Calu3 (cell line): Measurements from ENCODE around the gene CLCN4. TPM values are rescaled to one million over a fixed set of nuclear protein-coding genes. Genes with fewer than 3 reads are reported as not detected.

Experiments used
- BruUV-seq: library from RNA; stranded (reverse); fragments of 400-500 nt; replicated peaks from 2 replicates; lab custom pipeline; 2021; lab: Mats Ljungman, UMichigan
- CTCF ChIA-PET: fragments of 300-600 bp; sonication (Branson Sonifier 250); formaldehyde crosslinking; loops from one replicate; lab custom pipeline; 2022; ENCODE audit warnings: antibody characterized with exemption; lab: Charles Lee
- DNase-seq: peaks from one replicate; pipeline ENCODE4 v3.0.0; 2022
- H3K27ac Mint-ChIP-seq: one replicate; pipeline ENCODE4 v1.8.0; 2022; ENCODE audit warnings: mixed read lengths; ENCODE audit not compliant: unreplicated experiment
- H3K27me3 Mint-ChIP-seq: one replicate; pipeline ENCODE4 v1.8.0; 2022; ENCODE audit warnings: mixed read lengths; ENCODE audit not compliant: unreplicated experiment
- H3K36me3 Mint-ChIP-seq: one replicate; pipeline ENCODE4 v1.8.0; 2022; ENCODE audit warnings: mild to moderate bottlenecking, moderate library complexity, mixed read lengths; ENCODE audit not compliant: insufficient read depth, unreplicated experiment
- H3K4me1 Mint-ChIP-seq: one replicate; pipeline ENCODE4 v1.8.0; 2022; ENCODE audit warnings: mild to moderate bottlenecking, low read depth, mixed read lengths; ENCODE audit not compliant: unreplicated experiment
- H3K4me3 Mint-ChIP-seq: one replicate; pipeline ENCODE4 v1.8.0; 2022; ENCODE audit warnings: mild to moderate bottlenecking, low read depth, moderate library complexity, mixed read lengths; ENCODE audit not compliant: unreplicated experiment
- H3K9me3 Mint-ChIP-seq: one replicate; pipeline ENCODE4 v1.8.0; 2022; ENCODE audit warnings: low read depth, mixed read lengths; ENCODE audit not compliant: unreplicated experiment
- CTCF ChIP-seq: fragments of 200-600 bp; IDR thresholded peaks from one replicate; pipeline ENCODE4 v1.8.0; 2022; ENCODE audit warnings: antibody characterized with exemption; ENCODE audit not compliant: unreplicated experiment
- intact Hi-C: fragments of 100-400 bp; cut with micrococcal nuclease; formaldehyde crosslinking; loops from one replicate; pipeline ENCODE4 v1.10.0; 2022; ENCODE audit not compliant: unreplicated experiment
- total RNA-seq: library from RNA; stranded (reverse); gene quantifications from 2 replicates; pipeline ENCODE4 v1.2.3, GENCODE V29; 2022

CLCN4 gene
- total RNA-seq, 1 experiment from 2014 or later: 13.3 TPM

GRCh38 chrX:10165580-10166247 lies 8.9 kb downstream of the CLCN4 start:
- CTCF ChIA-PET: no interaction called here
- BruUV-seq: no TSS peak

GRCh38 chrX:10166248-10166716 lies 9.5 kb downstream of the CLCN4 start:
- CTCF ChIA-PET: no interaction called here
- no peaks in the 10 kb centered on the region for H3K36me3 Mint-ChIP-seq

More at GRCh38 chrX:10165580-10166247, 8.9 kb downstream of the CLCN4 start:
- no peak overlapping the region for H3K27ac Mint-ChIP-seq
- intact Hi-C loops: no loop called here
- no peak for TF ChIP-seq CTCF
- no peaks in the 10 kb centered on the region for H3K36me3 Mint-ChIP-seq
- H3K27me3 Mint-ChIP-seq: no peaks in the 10 kb centered on the region
- DNase-seq: no peak
- H3K4me1 Mint-ChIP-seq: peaks cover 19% of the 10 kb centered on the region
- no peaks in the 10 kb centered on the region for H3K9me3 Mint-ChIP-seq
- no peak overlapping the region for H3K4me3 Mint-ChIP-seq

GRCh38 chrX:10166731-10167151 lies 10.0 kb downstream of the CLCN4 start:
- CTCF ChIA-PET: no interaction called here
- Mint-ChIP-seq H3K4me3 (no peak overlapping the region), H3K9me3 (no peaks in the 10 kb centered on the region), H3K4me1 (peaks cover 15% of the 10 kb centered on the region), H3K27ac (no peak overlapping the region), H3K36me3 (no peaks in the 10 kb centered on the region), H3K27me3 (no peaks in the 10 kb centered on the region)
- BruUV-seq: no TSS peak
- TF ChIP-seq CTCF: no peak
- intact Hi-C loops: no loop called here
- DNase-seq: peak; percentile 50

More at GRCh38 chrX:10166248-10166716, 9.5 kb downstream of the CLCN4 start:
- BruUV-seq: no TSS peak
- Mint-ChIP-seq H3K4me3 (no peak overlapping the region), H3K27ac (no peak overlapping the region), H3K4me1 (peaks cover 15% of the 10 kb centered on the region), H3K27me3 (no peaks in the 10 kb centered on the region), H3K9me3 (no peaks in the 10 kb centered on the region)
- no peak for DNase-seq
- intact Hi-C loops: no loop called here
- TF ChIP-seq CTCF: no peak

GRCh38 chrX:10167573-10167972 lies 10.8 kb downstream of the CLCN4 start:
- Mint-ChIP-seq H3K27me3 (no peaks in the 10 kb centered on the region), H3K27ac (no peak overlapping the region), H3K4me3 (no peak overlapping the region), H3K4me1 (peaks cover 21% of the 10 kb centered on the region), H3K36me3 (no peaks in the 10 kb centered on the region), H3K9me3 (no peaks in the 10 kb centered on the region)
- intact Hi-C loops: no loop called here
- BruUV-seq: no TSS peak
- no peak for TF ChIP-seq CTCF
- CTCF ChIA-PET: no interaction called here
- DNase-seq: no peak
